H1 (cell line): ENCODE results near the gene CDK12. TPM values are rescaled to one million over a fixed set of nuclear protein-coding genes. Genes with fewer than 3 reads are reported as not detected.
A peak's percentile ranks its signal among the peaks of the same experiment; 100 is the strongest.

ENCODE experiments used
- ASH2L ChIP-seq: fragments of 200-600, 300-600 bp; sonication (generic); IDR thresholded peaks from one replicate; pipeline ENCODE4 v1.7.1; 2017; ENCODE audit warnings: low read length
- BACH1 ChIP-seq: IDR thresholded peaks from 2 replicates; pipeline ENCODE4 v1.6.1; 2012; ENCODE audit warnings: low read length, improper control_type of control experiment
- BRCA1 ChIP-seq: IDR thresholded peaks from 2 replicates; pipeline ENCODE4 v1.6.1; 2012; ENCODE audit warnings: low read depth, low read length, improper control_type of control experiment
- CHD1 ChIP-seq: IDR thresholded peaks from 2 replicates; pipeline ENCODE4 v1.6.1; 2012; ENCODE audit warnings: low read depth, low read length, improper control_type of control experiment
- CHD2 ChIP-seq: IDR thresholded peaks from 2 replicates; pipeline ENCODE4 v1.6.1; 2012; ENCODE audit warnings: low read length, improper control_type of control experiment
- EGR1 ChIP-seq: IDR thresholded peaks from 2 replicates; pipeline ENCODE4 v1.6.1; 2011; ENCODE audit warnings: low read depth, low read length, borderline replicate concordance
- EP300 ChIP-seq, 2 experiments: IDR thresholded peaks; 1 replicate in 1 of 2; 2 replicates in 1 of 2; pipeline ENCODE4 v1.6.1; 2011 to 2012; ENCODE audit warnings: low read depth in 2 of 2, low read length in 2 of 2, mild to moderate bottlenecking in 2 of 2, borderline replicate concordance in 1 of 2, inconsistent platforms in 1 of 2, moderate library complexity in 1 of 2
- GTF2F1 ChIP-seq: IDR thresholded peaks from 2 replicates; pipeline ENCODE4 v1.6.1; 2012; ENCODE audit warnings: low read depth, low read length, improper control_type of control experiment, borderline replicate concordance
- JUN ChIP-seq: IDR thresholded peaks from 2 replicates; pipeline ENCODE4 v1.6.1; 2011; ENCODE audit warnings: low read depth, mild to moderate bottlenecking, improper control_type of control experiment, low read length
- POLR2A ChIP-seq, 2 experiments: IDR thresholded peaks; 1 replicate in 1 of 2; 2 replicates in 1 of 2; pipeline ENCODE4 v1.6.1; 2011; ENCODE audit warnings: low read depth in 2 of 2, low read length in 2 of 2, mild to moderate bottlenecking in 2 of 2; ENCODE audit errors: control extremely low read depth in 1 of 2
- POLR2AphosphoS5 ChIP-seq: IDR thresholded peaks from 2 replicates; pipeline ENCODE4 v1.6.1; 2011; ENCODE audit warnings: low read depth, low read length
- RAD21 ChIP-seq, 2 experiments: IDR thresholded peaks in 1 of 2; conservative IDR thresholded peaks in 1 of 2; 2 replicates each; pipeline ENCODE4 v1.6.1; 2011; ENCODE audit warnings: low read depth in 2 of 2, low read length in 2 of 2, improper control_type of control experiment in 1 of 2, inconsistent platforms in 1 of 2, mild to moderate bottlenecking in 1 of 2, moderate library complexity in 1 of 2
- RFX5 ChIP-seq: IDR thresholded peaks from 2 replicates; pipeline ENCODE4 v1.6.1; 2011; ENCODE audit warnings: low read depth, low read length, improper control_type of control experiment, borderline replicate concordance
- SAP30 ChIP-seq: fragments of 300-600 bp; sonication (generic); IDR thresholded peaks from 2 replicates; pipeline ENCODE4 v1.7.1; 2012; ENCODE audit warnings: low read length, moderate library complexity, mild to moderate bottlenecking, inconsistent platforms; ENCODE audit not compliant: insufficient read depth, insufficient replicate concordance
- SP2 ChIP-seq: IDR thresholded peaks from 2 replicates; pipeline ENCODE4 v1.6.1; 2012; ENCODE audit warnings: mild to moderate bottlenecking, low read length, inconsistent platforms
- SP4 ChIP-seq: IDR thresholded peaks from 2 replicates; pipeline ENCODE4 v1.6.1; 2012; ENCODE audit warnings: low read length, inconsistent platforms
- TAF1 ChIP-seq: IDR thresholded peaks from 2 replicates; pipeline ENCODE4 v1.6.1; 2011; ENCODE audit warnings: mild to moderate bottlenecking, low read depth, low read length
- TAF7 ChIP-seq: optimal IDR thresholded peaks from 2 replicates; pipeline ENCODE3; 2011; ENCODE audit warnings: low read depth, mild to moderate bottlenecking, inconsistent platforms, low read length, moderate library complexity, borderline replicate concordance
- TBP ChIP-seq: IDR thresholded peaks from 2 replicates; pipeline ENCODE4 v1.6.1; 2011; ENCODE audit warnings: low read depth, low read length, improper control_type of control experiment
- YY1 ChIP-seq: IDR thresholded peaks from 2 replicates; pipeline ENCODE4 v1.6.1; 2011; ENCODE audit warnings: low read depth, mild to moderate bottlenecking, low read length
- polyA plus RNA-seq, 7 experiments: library from polyadenylated mRNA; depleted of rRNA in 3 of 7; stranded (reverse) in 5 of 7; unstranded in 2 of 7; fragments of >200 nt in 5 of 7; fragments of 200-250 nt in 2 of 7; gene quantifications; 1 replicate in 5 of 7; 2 replicates in 1 of 7; 4 replicates in 1 of 7; pipeline versions ENCODE4 v1.2.1 to v1.2.3, GENCODE V29; 2011 to 2013; ENCODE audit warnings: missing spikeins in 2 of 7, mixed read lengths in 2 of 7
- total RNA-seq: library from RNA; stranded (reverse); fragmentation: NEBNext Ultra II Directional; extraction: Animal tissue kit (Norgen Biotek cat#: 25700); gene quantifications from 2 replicates; pipeline ENCODE4 v1.2.1, GENCODE V29; 2021
- TF ChIP-seq, protein P1 (sequence below): IDR thresholded peaks from 2 replicates; pipeline ENCODE4 v1.6.1; 2012; ENCODE audit warnings: low read length, inconsistent platforms
- TF ChIP-seq, protein P2 (sequence below): IDR thresholded peaks from 2 replicates; pipeline ENCODE4 v1.6.1; 2011; ENCODE audit warnings: low read depth, mild to moderate bottlenecking, low read length; ENCODE audit not compliant: insufficient read depth

The CDK12 gene
- total and polyA plus RNA-seq, 2 of the 8 experiments (the other 6 are each of a cell fraction or from before 2014, with no cell fraction given), result 14.8 to 70.3 TPM

DNA sequence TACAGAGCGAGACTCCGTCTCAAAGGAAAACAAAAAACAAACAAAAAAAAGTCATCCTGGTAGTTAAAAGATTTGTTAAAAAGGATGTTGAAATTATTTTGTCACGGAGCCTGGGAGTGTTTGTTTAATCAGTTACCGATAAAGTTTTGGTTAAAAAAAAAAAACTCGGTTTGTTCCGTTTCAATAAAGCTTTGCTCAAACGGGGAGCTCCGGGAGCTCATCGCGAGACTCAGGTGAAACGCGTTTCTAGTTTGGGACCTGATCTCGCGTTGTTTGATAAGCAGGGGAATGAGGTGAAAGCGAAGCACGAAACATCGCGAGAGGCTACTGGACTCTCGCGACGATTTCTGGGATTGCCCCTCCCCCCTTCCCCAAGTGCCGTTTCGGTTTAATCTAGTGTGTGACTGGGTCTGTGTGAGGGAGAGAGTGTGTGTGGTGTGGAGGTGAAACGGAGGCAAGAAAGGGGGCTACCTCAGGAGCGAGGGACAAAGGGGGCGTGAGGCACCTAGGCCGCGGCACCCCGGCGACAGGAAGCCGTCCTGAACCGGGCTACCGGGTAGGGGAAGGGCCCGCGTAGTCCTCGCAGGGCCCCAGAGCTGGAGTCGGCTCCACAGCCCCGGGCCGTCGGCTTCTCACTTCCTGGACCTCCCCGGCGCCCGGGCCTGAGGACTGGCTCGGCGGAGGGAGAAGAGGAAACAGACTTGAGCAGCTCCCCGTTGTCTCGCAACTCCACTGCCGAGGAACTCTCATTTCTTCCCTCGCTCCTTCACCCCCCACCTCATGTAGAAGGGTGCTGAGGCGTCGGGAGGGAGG, at the start of gene CDK12 (continued):
- TF ChIP-seq, protein P1, sequence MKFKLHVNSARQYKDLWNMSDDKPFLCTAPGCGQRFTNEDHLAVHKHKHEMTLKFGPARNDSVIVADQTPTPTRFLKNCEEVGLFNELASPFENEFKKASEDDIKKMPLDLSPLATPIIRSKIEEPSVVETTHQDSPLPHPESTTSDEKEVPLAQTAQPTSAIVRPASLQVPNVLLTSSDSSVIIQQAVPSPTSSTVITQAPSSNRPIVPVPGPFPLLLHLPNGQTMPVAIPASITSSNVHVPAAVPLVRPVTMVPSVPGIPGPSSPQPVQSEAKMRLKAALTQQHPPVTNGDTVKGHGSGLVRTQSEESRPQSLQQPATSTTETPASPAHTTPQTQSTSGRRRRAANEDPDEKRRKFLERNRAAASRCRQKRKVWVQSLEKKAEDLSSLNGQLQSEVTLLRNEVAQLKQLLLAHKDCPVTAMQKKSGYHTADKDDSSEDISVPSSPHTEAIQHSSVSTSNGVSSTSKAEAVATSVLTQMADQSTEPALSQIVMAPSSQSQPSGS, result peak; percentile 100
- TF ChIP-seq ASH2L (peak; percentile 81), BRCA1 (peak; percentile 100), TAF7 (peak; percentile 88), CHD2 (peak; percentile 100), JUN (no peak), POLR2A (IDR thresholded peaks at IDR 0.05; ENCODE audit: control extremely low read depth in 1 of 2, low read depth in 2 of 2, low read length in 2 of 2) (peak; percentile 96 to 98), RFX5 (no peak), SP2 (peak; percentile 24; the same call in 1 of the 2 replicates), CHD1 (no peak), GTF2F1 (no peak), EP300 (IDR thresholded peaks at IDR 0.05; ENCODE audit: borderline replicate concordance in 1 of 2, low read depth in 2 of 2, low read length in 2 of 2) (peak in 1 of 2 experiments; percentile 78; a peak in 1 of 3 replicates), TAF1 (peak; percentile 99), BACH1 (no peak; the same call in 1 of the 2 replicates), SP4 (peak; percentile 94), RAD21 (IDR thresholded peaks at IDR 0.05 in 1 of 2, conservative IDR thresholded peaks at IDR 0.05 in 1 of 2; ENCODE audit: low read depth in 2 of 2, low read length in 2 of 2) (no peak), TBP (peak; percentile 95), YY1 (0 out of 2 replicates have a peak, but pooled peaks have one; percentile 20), EGR1 (peak; percentile 60; the same call in 1 of the 2 replicates), SAP30 (no peak), POLR2AphosphoS5 (peak; percentile 99)
- TF ChIP-seq, protein P2, sequence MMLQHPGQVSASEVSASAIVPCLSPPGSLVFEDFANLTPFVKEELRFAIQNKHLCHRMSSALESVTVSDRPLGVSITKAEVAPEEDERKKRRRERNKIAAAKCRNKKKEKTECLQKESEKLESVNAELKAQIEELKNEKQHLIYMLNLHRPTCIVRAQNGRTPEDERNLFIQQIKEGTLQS, result 0 out of 2 replicates have a peak, but pooled peaks have one; percentile 35
